Loucy (cell line): ENCODE results near the gene CACHD1.

Experiments
- EZH2phosphoT487 ChIP-seq: fragments of 200-600 bp; IDR thresholded peaks from 2 replicates; pipeline ENCODE4 v1.6.1; 2018; ENCODE audit warnings: antibody characterized with exemption, mild to moderate bottlenecking, moderate library complexity, borderline replicate concordance
- TF ChIP-seq, protein P1 (sequence below): fragments of 200-600 bp; sonication (generic); conservative IDR thresholded peaks from 2 replicates; pipeline ENCODE4 v1.5.1; 2014; ENCODE audit warnings: mild to moderate bottlenecking, antibody characterized with exemption, low read length

DNA sequence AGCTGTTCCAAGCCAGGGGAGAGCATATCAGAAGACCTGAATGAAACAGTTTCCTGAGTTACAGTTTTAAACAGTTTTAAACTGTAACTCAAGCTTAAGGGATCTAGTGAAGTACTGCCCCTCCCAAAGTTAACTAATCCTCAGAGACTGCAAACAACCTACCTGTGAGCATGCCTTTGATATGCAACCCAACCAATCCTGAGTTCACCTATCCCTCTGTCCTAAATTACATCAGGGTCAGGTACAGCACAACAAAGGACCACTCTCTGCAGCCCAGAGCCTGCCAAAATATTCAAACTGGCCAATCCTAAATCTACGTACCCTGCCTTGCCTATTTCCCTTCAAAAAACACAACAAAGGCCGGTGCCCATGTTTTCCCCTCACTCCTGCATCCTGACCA lies 242.1 kb downstream of the CACHD1 start:
- TF ChIP-seq, protein P1, sequence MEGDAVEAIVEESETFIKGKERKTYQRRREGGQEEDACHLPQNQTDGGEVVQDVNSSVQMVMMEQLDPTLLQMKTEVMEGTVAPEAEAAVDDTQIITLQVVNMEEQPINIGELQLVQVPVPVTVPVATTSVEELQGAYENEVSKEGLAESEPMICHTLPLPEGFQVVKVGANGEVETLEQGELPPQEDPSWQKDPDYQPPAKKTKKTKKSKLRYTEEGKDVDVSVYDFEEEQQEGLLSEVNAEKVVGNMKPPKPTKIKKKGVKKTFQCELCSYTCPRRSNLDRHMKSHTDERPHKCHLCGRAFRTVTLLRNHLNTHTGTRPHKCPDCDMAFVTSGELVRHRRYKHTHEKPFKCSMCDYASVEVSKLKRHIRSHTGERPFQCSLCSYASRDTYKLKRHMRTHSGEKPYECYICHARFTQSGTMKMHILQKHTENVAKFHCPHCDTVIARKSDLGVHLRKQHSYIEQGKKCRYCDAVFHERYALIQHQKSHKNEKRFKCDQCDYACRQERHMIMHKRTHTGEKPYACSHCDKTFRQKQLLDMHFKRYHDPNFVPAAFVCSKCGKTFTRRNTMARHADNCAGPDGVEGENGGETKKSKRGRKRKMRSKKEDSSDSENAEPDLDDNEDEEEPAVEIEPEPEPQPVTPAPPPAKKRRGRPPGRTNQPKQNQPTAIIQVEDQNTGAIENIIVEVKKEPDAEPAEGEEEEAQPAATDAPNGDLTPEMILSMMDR: no peak
- no peak for TF ChIP-seq EZH2phosphoT487
